Upper lobe of left lung (tissue), 4 donors: Measurements from ENCODE around the gene TMEM114.

Source experiments
- POLR2A ChIP-seq, 4 donors: fragments of 450-650 bp; IDR thresholded peaks; one replicate each; pipeline ENCODE4 v1.5.1; 2016 to 2017; ENCODE audit warnings: antibody characterized with exemption in 4 of 4, mild to moderate bottlenecking in 2 of 4
- TF ChIP-seq, protein P1 (sequence below), 6 experiments: fragments of 450-650 bp in 4 of 6; fragments of 200-600 bp in 2 of 6; sonication (generic) in 2 of 6; IDR thresholded peaks; one replicate each; pipeline ENCODE4 v1.5.1; 2016 to 2019; ENCODE audit warnings: antibody characterized with exemption in 6 of 6

DNA sequence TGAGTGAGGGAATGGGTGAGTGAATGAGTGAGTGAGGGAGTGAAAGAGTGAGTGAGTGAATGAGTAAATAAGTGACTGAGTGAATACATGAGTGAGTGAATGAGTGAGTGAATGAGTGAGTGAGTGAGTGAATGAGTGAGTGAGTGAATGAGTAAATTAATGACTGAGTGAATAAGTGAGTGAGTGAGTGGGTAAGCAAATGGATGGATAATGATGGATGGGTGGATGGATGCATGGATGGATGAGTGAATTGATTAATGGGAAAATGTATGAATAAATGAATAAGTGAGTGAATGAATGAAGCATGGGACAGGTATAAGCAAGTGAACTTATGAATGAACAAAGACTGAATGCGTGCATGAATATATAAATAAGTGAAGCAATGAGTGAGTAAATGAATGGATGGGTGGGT lies 25.4 kb downstream of the TMEM114 start:
- TF ChIP-seq, protein P1, sequence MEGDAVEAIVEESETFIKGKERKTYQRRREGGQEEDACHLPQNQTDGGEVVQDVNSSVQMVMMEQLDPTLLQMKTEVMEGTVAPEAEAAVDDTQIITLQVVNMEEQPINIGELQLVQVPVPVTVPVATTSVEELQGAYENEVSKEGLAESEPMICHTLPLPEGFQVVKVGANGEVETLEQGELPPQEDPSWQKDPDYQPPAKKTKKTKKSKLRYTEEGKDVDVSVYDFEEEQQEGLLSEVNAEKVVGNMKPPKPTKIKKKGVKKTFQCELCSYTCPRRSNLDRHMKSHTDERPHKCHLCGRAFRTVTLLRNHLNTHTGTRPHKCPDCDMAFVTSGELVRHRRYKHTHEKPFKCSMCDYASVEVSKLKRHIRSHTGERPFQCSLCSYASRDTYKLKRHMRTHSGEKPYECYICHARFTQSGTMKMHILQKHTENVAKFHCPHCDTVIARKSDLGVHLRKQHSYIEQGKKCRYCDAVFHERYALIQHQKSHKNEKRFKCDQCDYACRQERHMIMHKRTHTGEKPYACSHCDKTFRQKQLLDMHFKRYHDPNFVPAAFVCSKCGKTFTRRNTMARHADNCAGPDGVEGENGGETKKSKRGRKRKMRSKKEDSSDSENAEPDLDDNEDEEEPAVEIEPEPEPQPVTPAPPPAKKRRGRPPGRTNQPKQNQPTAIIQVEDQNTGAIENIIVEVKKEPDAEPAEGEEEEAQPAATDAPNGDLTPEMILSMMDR (IDR thresholded peaks at IDR 0.05): no peak
- no peak for TF ChIP-seq POLR2A (IDR thresholded peaks at IDR 0.05)
